ENCODE data around the gene TSPAN15.
"Not testable (repeated sequence)": the region's sequence is repeated elsewhere in the genome, so short reads cannot be mapped to it uniquely, and the experiment has no call there.

Gene TSPAN15

GRCh38 chr10:69504576-69505250 is 53.4 kb downstream of the TSPAN15 start:
- DNase-seq: no peak

- no peak for DNase-seq
Observed at GRCh38 chr10:69505636-69506318, 54.5 kb downstream of the TSPAN15 start.

DNA sequence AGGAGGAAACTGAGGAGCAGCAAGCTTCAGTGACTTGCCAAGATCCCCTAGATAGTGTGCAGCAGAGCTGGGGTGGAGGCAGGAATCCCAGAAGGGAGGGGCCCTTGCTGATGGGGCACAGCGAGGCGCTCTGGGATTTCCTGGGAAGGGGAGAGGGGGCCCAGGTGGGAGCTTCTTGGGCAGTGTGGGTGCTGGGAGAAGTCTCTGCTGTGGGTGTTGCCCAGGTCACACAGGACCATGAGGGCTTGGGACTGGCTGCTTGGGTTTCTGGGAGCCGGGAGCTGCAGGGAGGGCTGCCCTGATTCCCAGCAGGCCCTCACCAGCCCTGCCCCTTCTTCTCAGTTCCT is 55.2 kb downstream of the TSPAN15 start:
- DNase-seq: no peak

GRCh38 chr10:69506834-69507713 is 55.8 kb downstream of the TSPAN15 start:
- DNase-seq: no peak

DNA sequence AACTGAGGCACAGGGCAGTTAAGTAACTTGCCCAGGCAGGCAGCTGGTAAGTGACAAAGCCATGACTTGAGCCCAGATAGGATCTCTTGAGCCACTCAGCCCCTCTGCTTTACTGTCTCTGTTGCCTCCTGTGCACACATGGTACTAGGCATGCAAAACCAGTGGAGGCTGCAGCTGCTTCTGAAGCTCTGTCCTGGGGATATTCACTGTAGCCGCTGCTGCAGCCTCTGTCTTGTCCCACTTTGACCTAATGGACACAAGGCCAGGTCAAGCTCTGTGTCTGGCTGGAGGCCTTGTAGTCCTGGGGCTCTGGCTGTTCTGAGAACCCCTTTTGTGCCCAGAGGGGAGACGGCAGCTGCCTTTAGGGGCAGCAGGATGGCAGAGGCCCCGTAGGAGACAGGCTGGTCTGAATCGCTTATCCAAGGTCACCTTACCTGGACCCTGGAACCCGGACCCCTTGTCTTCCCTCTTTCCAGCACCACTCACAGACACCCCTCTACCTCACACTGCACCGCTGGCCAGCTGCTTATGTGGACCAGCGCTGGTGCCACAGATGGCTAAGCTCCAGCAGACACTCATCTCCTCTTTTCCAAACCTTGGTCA is 57.6 kb downstream of the TSPAN15 start:
- no peak for DNase-seq

- DNase-seq: peak; percentile 13
Observed at GRCh38 chr10:69512901-69513300, 61.6 kb downstream of the TSPAN15 start.

DNA sequence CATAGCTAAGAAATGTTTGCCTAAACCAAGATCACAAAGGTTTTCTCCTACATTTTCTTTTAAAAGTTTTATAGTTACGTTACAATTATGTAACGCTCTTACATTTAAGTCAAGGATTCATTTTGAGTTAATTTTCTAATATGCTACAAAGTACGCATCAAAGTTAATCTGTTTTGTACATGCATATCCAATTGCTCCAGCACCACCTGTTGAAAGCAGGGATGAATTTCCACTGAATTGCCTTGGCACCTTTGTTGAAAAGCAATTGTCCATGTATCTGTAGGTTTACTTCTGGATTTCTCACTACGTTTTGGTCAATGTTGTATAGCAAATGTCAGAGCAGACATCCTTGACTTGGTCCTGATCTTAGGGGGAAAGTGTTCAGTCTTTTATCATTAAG is 62.4 kb downstream of the TSPAN15 start:
- no peak for DNase-seq

- DNase-seq: peak; percentile 58
Observed at GRCh38 chr10:69515699-69516259, 64.5 kb downstream of the TSPAN15 start.

DNA sequence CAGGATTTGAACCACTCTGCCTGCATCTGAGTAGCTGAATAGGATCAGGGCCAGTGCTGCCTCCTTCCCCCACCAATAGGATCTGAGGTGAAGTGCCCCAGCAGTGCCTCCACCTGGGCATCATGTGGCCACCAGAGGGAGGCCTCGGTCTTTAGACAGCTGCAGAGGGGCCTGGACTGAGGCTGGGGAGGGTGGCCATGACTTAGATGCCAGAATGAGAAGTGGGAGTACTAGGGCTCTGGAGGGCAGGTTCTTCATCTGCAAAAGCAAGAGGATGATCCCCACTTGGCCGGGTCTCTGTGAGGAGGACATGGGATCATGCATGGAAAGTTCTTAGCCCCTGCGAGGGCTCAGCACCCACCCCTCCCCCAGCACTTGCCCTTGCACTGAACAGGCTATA is 65.1 kb downstream of the TSPAN15 start:
- peak; percentile 65 for DNase-seq

- no peak for DNase-seq
Observed at GRCh38 chr10:69516796-69517195, 65.5 kb downstream of the TSPAN15 start.

DNA sequence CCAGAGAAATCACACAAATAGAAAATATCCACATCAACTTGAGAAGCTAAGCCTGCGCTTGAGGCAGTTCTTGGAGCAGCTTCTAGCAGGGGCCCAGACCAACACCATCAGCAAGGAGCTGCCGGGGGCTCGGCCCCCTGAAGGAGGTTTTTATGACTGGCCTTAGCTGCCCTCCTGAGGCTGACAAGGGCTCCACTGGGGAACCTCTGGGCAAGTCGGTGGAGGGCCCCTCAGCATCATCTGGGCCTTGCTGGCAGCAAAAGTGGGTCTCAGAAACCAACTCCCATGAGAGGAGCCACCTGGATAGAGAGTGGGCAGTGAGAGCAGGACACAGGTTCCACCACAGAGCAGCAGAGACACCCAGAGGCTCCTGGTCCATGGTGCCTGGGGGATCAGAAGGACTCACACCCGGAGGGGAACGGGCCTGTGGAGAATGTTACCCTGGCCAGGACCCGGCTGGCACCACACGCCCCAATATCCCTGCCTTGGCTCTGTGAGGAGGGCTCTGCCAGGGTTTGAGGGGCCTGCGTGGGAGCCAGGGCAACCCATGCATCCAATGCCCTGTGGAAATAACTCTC is 66.1 kb downstream of the TSPAN15 start:
- no peak for DNase-seq

- no peak for DNase-seq
Observed at GRCh38 chr10:69527961-69528360, 76.7 kb downstream of the TSPAN15 start.

- DNase-seq: no peak
Observed at GRCh38 chr10:69533658-69534057, 82.4 kb downstream of the TSPAN15 start.

DNA sequence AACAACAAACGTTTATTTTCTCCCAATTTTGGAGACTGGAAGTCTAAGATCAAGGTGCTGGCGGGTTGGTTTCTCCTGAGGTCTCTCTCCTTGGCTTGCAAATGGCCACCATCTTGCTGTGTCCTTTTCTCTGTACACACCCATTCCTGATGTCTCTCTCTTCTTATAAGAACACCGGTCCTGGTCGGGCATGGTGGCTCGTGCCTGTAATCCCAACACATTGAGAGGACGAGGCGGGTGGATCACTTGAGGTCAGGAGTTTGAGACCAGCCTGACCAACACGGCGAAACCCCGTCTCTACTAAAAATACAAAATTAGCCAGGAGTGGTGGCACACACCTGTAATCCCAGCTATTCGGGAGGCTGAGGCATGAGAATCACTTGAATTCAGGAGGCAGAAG is 85.3 kb downstream of the TSPAN15 start:
- not testable (repeated sequence) for DNase-seq

DNA sequence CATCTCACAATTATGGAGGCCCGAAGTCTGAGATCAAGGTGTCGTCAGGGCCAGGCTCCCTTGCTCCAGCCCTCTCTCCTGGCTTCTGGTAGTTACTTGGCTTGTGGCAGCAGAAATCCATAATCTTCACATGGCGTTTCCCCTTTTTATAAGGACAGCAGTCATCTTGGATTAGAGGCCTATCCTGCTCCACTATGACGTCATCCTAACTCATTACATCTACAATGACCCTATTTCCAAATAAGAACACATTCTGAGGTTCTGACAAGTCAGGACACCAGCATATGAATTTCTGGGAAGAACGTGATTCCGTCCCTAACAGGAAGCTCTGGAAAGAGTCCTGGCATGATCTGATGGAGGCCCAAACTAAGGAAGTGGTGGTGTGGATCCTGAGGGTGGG is 86.2 kb downstream of the TSPAN15 start:
- DNase-seq: peak; percentile 23

DNA sequence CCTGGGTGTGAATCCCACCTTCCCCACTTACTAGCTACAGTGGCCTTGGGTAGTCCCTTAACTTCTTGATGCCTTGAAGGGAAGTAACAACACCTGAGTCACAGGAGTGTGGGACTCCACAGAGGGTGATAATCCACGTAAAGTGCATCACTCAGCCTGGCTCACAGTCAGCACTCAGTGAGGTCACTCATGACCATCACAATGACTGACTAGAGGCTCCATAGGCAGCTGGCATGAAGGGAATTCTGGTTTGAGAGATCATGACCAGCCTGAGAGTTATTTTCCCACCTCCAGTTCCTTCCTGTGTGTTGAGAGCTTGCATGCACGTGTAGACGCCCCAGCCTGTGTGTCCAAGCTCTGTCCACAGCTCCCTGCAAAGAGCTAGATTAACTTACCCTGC is 87.2 kb downstream of the TSPAN15 start:
- DNase-seq: no peak

- DNase-seq: no peak
Observed at GRCh38 chr10:69541463-69541862, 90.2 kb downstream of the TSPAN15 start.

- DNase-seq: no peak
Observed at GRCh38 chr10:69549959-69550358, 98.7 kb downstream of the TSPAN15 start.

GRCh38 chr10:69552268-69552667 is 101.0 kb downstream of the TSPAN15 start:
- no peak for DNase-seq

DNA sequence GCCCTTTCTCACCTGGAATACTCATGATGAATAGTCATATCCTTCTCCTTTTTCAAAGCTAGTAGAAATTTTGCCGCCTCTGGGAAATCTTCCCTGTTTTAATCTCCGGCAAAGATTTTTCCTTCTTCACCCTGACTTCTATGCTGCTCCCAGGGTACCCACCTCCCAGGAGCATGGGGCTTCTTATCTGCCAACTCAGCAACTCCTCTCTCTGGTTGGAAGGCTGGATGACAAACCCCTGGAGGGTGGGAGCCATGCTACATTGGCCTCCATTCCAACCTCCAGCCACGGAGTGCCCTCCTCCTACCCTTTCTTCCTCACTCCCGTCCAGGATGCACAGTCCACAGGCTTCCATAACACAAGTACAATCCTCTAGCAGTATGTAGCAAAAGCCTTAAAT is 102.1 kb downstream of the TSPAN15 start:
- no peak for DNase-seq

DNA sequence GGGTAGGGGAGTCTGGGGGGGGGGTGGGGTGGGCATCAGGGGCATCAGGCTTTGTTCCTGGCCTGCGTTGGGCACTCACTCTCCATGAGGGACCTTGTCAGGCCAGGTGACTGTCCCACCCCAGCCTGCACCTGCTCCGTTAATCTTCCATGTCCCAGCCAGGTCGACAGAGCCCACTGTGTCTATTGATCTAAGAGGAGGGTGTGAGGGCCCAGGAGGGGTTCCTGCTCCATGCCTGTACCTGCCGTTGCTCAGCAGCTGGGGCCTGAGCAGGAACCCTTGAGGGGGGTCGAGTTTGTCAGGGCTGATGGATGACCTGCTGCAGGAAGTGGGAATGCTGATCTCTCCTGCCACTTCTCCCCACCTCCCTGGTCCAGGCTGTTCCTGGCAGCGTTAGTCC is 103.3 kb downstream of the TSPAN15 start:
- DNase-seq: no peak
